GM23338 (cell line): Measurements from ENCODE around the gene RCE1. TPM values are rescaled to one million over a fixed set of nuclear protein-coding genes. Genes with fewer than 3 reads are reported as not detected.

Experiments
- ATAC-seq: fragments of 200-7000 bp; cut with Tn5 transposase; 3 replicates; pipeline ENCODE4 v1.9.1; 2020
- DNase-seq: peaks from one replicate; pipeline ENCODE4 v3.0.0-alpha.2; 2015; ENCODE audit warnings: low spot score
- H2AFZ ChIP-seq: fragments of 200-600 bp; sonication (generic); 2 replicates; pipeline ENCODE4 v1.8.0; 2016; ENCODE audit warnings: antibody characterized with exemption, mild to moderate bottlenecking, moderate library complexity
- H3F3A ChIP-seq: fragments of 200-600 bp; sonication (generic); replicated peaks from 2 replicates; pipeline ENCODE4 v1.8.0; 2017; ENCODE audit warnings: antibody characterized with exemption, mixed run types, low read depth
- H3K27ac ChIP-seq: fragments of 200-600 bp; sonication (generic); 2 replicates; pipeline ENCODE4 v1.6.1; 2016; ENCODE audit warnings: low read depth
- H3K27me3 ChIP-seq: fragments of 200-600 bp; sonication (generic); 2 replicates; pipeline ENCODE4 v1.8.0; 2016; ENCODE audit warnings: mild to moderate bottlenecking, mixed run types, moderate library complexity; ENCODE audit not compliant: insufficient read depth
- H3K36me3 ChIP-seq: fragments of 200-600 bp; sonication (generic); 2 replicates; pipeline ENCODE4 v1.8.0; 2016; ENCODE audit warnings: mild to moderate bottlenecking; ENCODE audit not compliant: insufficient read depth
- H3K4me1 ChIP-seq: fragments of 200-600 bp; sonication (generic); 2 replicates; pipeline ENCODE4 v1.8.0; 2016; ENCODE audit warnings: mild to moderate bottlenecking, moderate library complexity; ENCODE audit not compliant: insufficient read depth
- H3K4me2 ChIP-seq: fragments of 200-600 bp; sonication (generic); 2 replicates; pipeline ENCODE4 v1.7.1; 2017; ENCODE audit warnings: mixed run types
- H3K4me3 ChIP-seq: fragments of 200-600 bp; sonication (generic); 2 replicates; pipeline ENCODE4 v1.6.1; 2016; ENCODE audit warnings: mixed run types
- H3K79me2 ChIP-seq: fragments of 200-600 bp; sonication (generic); replicated peaks from 2 replicates; pipeline ENCODE4 v1.8.0; 2017; ENCODE audit warnings: mild to moderate bottlenecking; ENCODE audit not compliant: insufficient read depth
- H3K9me2 ChIP-seq: fragments of 200-600 bp; sonication (generic); 2 replicates; pipeline ENCODE4 v1.8.0; 2017; ENCODE audit not compliant: insufficient read depth
- H4K20me1 ChIP-seq: fragments of 200-600 bp; sonication (generic); replicated peaks from 2 replicates; pipeline ENCODE4 v1.8.0; 2017; ENCODE audit warnings: mild to moderate bottlenecking; ENCODE audit not compliant: insufficient read depth
- H3K27ac Mint-ChIP-seq: 2 replicates; pipeline ENCODE4 v1.8.0; 2020; ENCODE audit warnings: inconsistent platforms, mild to moderate bottlenecking, moderate library complexity, mixed read lengths
- H3K27me3 Mint-ChIP-seq: 3 replicates; pipeline ENCODE4 v1.8.0; 2022; ENCODE audit warnings: low read depth, mild to moderate bottlenecking, moderate library complexity, mixed read lengths, inconsistent platforms; ENCODE audit not compliant: insufficient read depth, poor library complexity
- H3K36me3 Mint-ChIP-seq: 3 replicates; pipeline ENCODE4 v1.8.0; 2021; ENCODE audit warnings: low read depth, mild to moderate bottlenecking, inconsistent platforms, moderate library complexity, mixed read lengths
- H3K4me1 Mint-ChIP-seq: 3 replicates; pipeline ENCODE4 v1.8.0; 2020; ENCODE audit warnings: mild to moderate bottlenecking, inconsistent platforms, mixed read lengths
- H3K4me3 Mint-ChIP-seq: 3 replicates; pipeline ENCODE4 v1.8.0; 2021; ENCODE audit warnings: moderate library complexity, mild to moderate bottlenecking, inconsistent platforms, mixed read lengths
- H3K9me3 Mint-ChIP-seq: 3 replicates; pipeline ENCODE4 v1.8.0; 2020; ENCODE audit warnings: moderate library complexity, mild to moderate bottlenecking, inconsistent platforms, mixed read lengths
- CREB1 ChIP-seq: fragments of 250-450 bp; sonication (Bioruptor Pico); IDR thresholded peaks from 2 replicates; pipeline ENCODE4 v1.5.0; 2020; ENCODE audit warnings: low read depth, mild to moderate bottlenecking, moderate library complexity
- CTCF ChIP-seq, 2 experiments: fragments of 200-600 bp in 1 of 2; sonication (generic) in 1 of 2; conservative IDR thresholded peaks; 2 replicates each; pipeline versions ENCODE4 v1.5.1 to v1.6.1; 2016 to 2017; ENCODE audit warnings: antibody characterized with exemption in 2 of 2, low read depth in 2 of 2, mild to moderate bottlenecking in 2 of 2, moderate library complexity in 1 of 2
- ETS1 ChIP-seq: IDR thresholded peaks from 2 replicates; pipeline ENCODE4 v1.6.1; 2016; ENCODE audit warnings: antibody characterized with exemption
- EZH2 ChIP-seq: fragments of 200-600 bp; sonication (generic); IDR thresholded peaks from one replicate; pipeline ENCODE4 v1.8.0; 2017; ENCODE audit warnings: antibody characterized with exemption, mild to moderate bottlenecking, low read depth; ENCODE audit not compliant: unreplicated experiment
- EZH2phosphoT487 ChIP-seq: fragments of 200-600 bp; sonication (generic); IDR thresholded peaks from one replicate; pipeline ENCODE4 v1.8.1; 2018; ENCODE audit warnings: antibody characterized with exemption; ENCODE audit not compliant: unreplicated experiment
- JUNB ChIP-seq: IDR thresholded peaks from one replicate; pipeline ENCODE4 v1.6.1; 2016; ENCODE audit warnings: antibody characterized with exemption; ENCODE audit not compliant: unreplicated experiment
- NANOG ChIP-seq: IDR thresholded peaks from 2 replicates; pipeline ENCODE4 v1.6.1; 2016; ENCODE audit warnings: antibody characterized with exemption, borderline replicate concordance
- POLR2AphosphoS5 ChIP-seq: IDR thresholded peaks from 2 replicates; pipeline ENCODE4 v1.6.1; 2016; ENCODE audit warnings: antibody characterized with exemption, low read depth
- REST ChIP-seq: IDR thresholded peaks from one replicate; pipeline ENCODE4 v1.6.1; 2018; ENCODE audit warnings: antibody characterized with exemption; ENCODE audit not compliant: unreplicated experiment
- STAT1 ChIP-seq: IDR thresholded peaks from one replicate; pipeline ENCODE4 v1.6.1; 2016; ENCODE audit warnings: antibody characterized with exemption; ENCODE audit not compliant: unreplicated experiment
- ZNF114 ChIP-seq: fragments of 250-450 bp; sonication (Bioruptor Pico); IDR thresholded peaks from 2 replicates; pipeline ENCODE4 v1.5.0; 2020; ENCODE audit warnings: mild to moderate bottlenecking, moderate library complexity
- ZNF331 ChIP-seq: fragments of 250-450 bp; sonication (Bioruptor Pico); IDR thresholded peaks from 2 replicates; pipeline ENCODE4 v1.5.0; 2020; ENCODE audit warnings: low read depth, mild to moderate bottlenecking, moderate library complexity
- ZNF462 ChIP-seq: fragments of 250-450 bp; sonication (Bioruptor Pico); IDR thresholded peaks from 2 replicates; pipeline ENCODE4 v1.5.0; 2020; ENCODE audit warnings: mild to moderate bottlenecking, moderate library complexity
- polyA plus RNA-seq: library from polyadenylated mRNA; unstranded; fragments of >200 nt; fragmentation: Nextera tagmentation; extraction: Ambion mirVana; gene quantifications from 2 replicates; pipeline ENCODE4 v1.2.1, GENCODE V29; 2016
- total RNA-seq: library from RNA; depleted of rRNA; stranded (reverse); fragments of >200 nt; shearing (Covaris generic); gene quantifications from 2 replicates; pipeline ENCODE4 v1.2.3, GENCODE V29; 2014

The RCE1 gene
- total and polyA plus RNA-seq, 2 experiments from 2014 or later = 27.8 to 55.1 TPM

- no peak for TF ChIP-seq NANOG
- TF ChIP-seq STAT1 = no peak
- TF ChIP-seq EZH2 = no peak
- no peak for TF ChIP-seq POLR2AphosphoS5
- TF ChIP-seq ZNF462 = no peak
- TF ChIP-seq ETS1 = no peak
- no peak for TF ChIP-seq CTCF (conservative IDR thresholded peaks at IDR 0.05; ENCODE audit: low read depth in 2 of 2)
- no peak for TF ChIP-seq CREB1 (CRISPR knock-in tag)
- no peak for TF ChIP-seq ZNF114 (CRISPR knock-in tag)
- TF ChIP-seq REST = no peak
- TF ChIP-seq EZH2phosphoT487 = no peak
- TF ChIP-seq ZNF331 (CRISPR knock-in tag) = no peak
- no peak for TF ChIP-seq JUNB
- no peaks in the 10 kb centered on the region for H3K79me2 ChIP-seq
- no peak overlapping the region for H2AFZ ChIP-seq
- Mint-ChIP-seq H3K4me3 (no peak overlapping the region), H3K4me1 (peaks cover 11% of the 10 kb centered on the region), H3K9me3 (no peaks in the 10 kb centered on the region), H3K27ac (no peak overlapping the region), H3K36me3 (no peaks in the 10 kb centered on the region), H3K27me3 (peaks cover 8% of the 10 kb centered on the region)
- DNase-seq (no peak), ATAC-seq (no peak)
- H4K20me1 ChIP-seq = no peaks in the 10 kb centered on the region
- H3K36me3 ChIP-seq = no peaks in the 10 kb centered on the region
- H3K4me3 ChIP-seq = no peak overlapping the region
- H3K4me2 ChIP-seq = no peak overlapping the region
- no peaks in the 10 kb centered on the region for H3K27me3 ChIP-seq
- H3K9me2 ChIP-seq = no peaks in the 10 kb centered on the region
- no peak overlapping the region for H3K27ac ChIP-seq
- no peaks in the 10 kb centered on the region for H3K4me1 ChIP-seq
- no peaks in the 10 kb centered on the region for H3F3A ChIP-seq
Observed at GRCh38 chr11:66874232-66874631, 31.0 kb downstream of the RCE1 start.
